Colonic mucosa (tissue), 4 donors: Measurements from ENCODE around the gene ANKS1B. TPM values are rescaled to one million over a fixed set of nuclear protein-coding genes. Genes with fewer than 3 reads are reported as not detected.

Experiments used
- DNase-seq: peaks from one replicate; pipeline ENCODE4 v3.0.0-alpha.2; 2020
- H3K27ac ChIP-seq: fragments of 200-600 bp; one replicate; pipeline ENCODE4 v1.8.0; 2021
- H3K27me3 ChIP-seq: fragments of 200-600 bp; one replicate; pipeline ENCODE4 v1.8.0; 2021
- H3K36me3 ChIP-seq: fragments of 200-600 bp; one replicate; pipeline ENCODE4 v1.8.0; 2021
- H3K4me1 ChIP-seq: fragments of 200-600 bp; one replicate; pipeline ENCODE4 v1.8.0; 2021; ENCODE audit warnings: mild to moderate bottlenecking
- H3K4me3 ChIP-seq: fragments of 200-600 bp; one replicate; pipeline ENCODE4 v1.8.0; 2021
- H3K9ac ChIP-seq, 2 donors: one replicate each; pipeline ENCODE4 v1.7.0; 2013; ENCODE audit warnings: control low read depth in 2 of 2, low read depth in 2 of 2, low read length in 2 of 2
- H3K9me3 ChIP-seq: fragments of 200-600 bp; one replicate; pipeline ENCODE4 v1.8.0; 2021
- intact Hi-C: fragments of 100-400 bp; cut with DNase I; formaldehyde crosslinking; loops from one replicate; pipeline ENCODE4 v1.14.1; 2022
- total RNA-seq, 2 donors: library from RNA; stranded (reverse); fragmentation: NEBNext Ultra II Directional in 1 of 2; extraction: Animal tissue kit (Norgen Biotek cat#: 25700) in 1 of 2; gene quantifications; one replicate each; pipeline ENCODE4 v1.2.1, GENCODE V29; 2021
- TF ChIP-seq, protein P1 (sequence below): fragments of 200-600 bp; IDR thresholded peaks from one replicate; pipeline ENCODE4 v1.8.0; 2022; ENCODE audit warnings: antibody characterized with exemption, mild to moderate bottlenecking
- donor health status: healthy.
- donor health status: DM: no; HTN: no; CAD: no.
- donor health status: DM: no; HTN: no; CAD: no.

ANKS1B gene
- total RNA-seq, 2 donors from 2014 or later = 1.7 to 3.3 TPM

DNA sequence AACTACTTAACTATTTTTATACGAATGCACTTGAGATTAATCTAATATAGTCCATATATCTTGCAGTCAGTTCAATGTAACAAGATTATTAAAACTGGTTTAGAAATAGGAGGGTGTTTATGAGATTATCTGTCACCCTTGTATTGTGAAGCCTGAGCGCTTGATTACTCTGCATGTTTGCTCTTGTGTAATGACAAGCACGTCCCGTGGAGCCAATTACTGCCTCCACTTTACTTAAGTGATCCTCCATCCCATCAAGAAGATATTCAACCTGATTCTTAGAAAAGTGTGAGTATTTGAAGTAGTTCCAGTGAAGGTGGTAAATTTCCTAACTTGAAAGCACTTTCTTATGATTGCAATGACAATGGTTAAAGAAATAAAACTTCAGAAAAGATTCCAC, 752.4 kb downstream of the ANKS1B start:
- TF ChIP-seq, protein P1, sequence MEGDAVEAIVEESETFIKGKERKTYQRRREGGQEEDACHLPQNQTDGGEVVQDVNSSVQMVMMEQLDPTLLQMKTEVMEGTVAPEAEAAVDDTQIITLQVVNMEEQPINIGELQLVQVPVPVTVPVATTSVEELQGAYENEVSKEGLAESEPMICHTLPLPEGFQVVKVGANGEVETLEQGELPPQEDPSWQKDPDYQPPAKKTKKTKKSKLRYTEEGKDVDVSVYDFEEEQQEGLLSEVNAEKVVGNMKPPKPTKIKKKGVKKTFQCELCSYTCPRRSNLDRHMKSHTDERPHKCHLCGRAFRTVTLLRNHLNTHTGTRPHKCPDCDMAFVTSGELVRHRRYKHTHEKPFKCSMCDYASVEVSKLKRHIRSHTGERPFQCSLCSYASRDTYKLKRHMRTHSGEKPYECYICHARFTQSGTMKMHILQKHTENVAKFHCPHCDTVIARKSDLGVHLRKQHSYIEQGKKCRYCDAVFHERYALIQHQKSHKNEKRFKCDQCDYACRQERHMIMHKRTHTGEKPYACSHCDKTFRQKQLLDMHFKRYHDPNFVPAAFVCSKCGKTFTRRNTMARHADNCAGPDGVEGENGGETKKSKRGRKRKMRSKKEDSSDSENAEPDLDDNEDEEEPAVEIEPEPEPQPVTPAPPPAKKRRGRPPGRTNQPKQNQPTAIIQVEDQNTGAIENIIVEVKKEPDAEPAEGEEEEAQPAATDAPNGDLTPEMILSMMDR = no peak
- no peaks in the 10 kb centered on the region for H3K36me3 ChIP-seq
- no peak overlapping the region for H3K4me3 ChIP-seq
- intact Hi-C loops = no loop called here
- no peak overlapping the region for H3K27ac ChIP-seq
- H3K27me3 ChIP-seq = no peaks in the 10 kb centered on the region
- no peaks in the 10 kb centered on the region for H3K4me1 ChIP-seq
- no peak overlapping the region for H3K9ac ChIP-seq
- no peak for DNase-seq
- H3K9me3 ChIP-seq = no peaks in the 10 kb centered on the region

DNA sequence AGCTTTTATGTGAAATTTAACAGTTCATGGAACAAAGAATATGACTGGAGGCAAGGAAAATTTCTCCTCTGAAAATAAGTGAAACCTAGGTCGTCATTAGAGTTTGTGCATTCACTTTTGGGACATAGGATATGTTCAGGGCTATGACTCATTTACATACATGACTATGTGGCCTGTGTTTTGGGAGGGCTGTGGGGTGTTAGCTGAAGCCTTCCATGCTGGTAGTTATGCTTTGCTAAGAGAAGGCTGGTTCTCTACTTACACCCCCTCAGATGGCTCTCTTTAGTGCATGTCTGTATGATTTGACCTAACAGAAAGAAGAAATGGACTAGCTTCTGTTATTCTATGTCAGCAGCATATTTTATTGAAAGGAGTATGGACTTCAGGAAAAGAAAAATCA, 753.7 kb downstream of the ANKS1B start:
- no peaks in the 10 kb centered on the region for H3K27me3 ChIP-seq

DNA sequence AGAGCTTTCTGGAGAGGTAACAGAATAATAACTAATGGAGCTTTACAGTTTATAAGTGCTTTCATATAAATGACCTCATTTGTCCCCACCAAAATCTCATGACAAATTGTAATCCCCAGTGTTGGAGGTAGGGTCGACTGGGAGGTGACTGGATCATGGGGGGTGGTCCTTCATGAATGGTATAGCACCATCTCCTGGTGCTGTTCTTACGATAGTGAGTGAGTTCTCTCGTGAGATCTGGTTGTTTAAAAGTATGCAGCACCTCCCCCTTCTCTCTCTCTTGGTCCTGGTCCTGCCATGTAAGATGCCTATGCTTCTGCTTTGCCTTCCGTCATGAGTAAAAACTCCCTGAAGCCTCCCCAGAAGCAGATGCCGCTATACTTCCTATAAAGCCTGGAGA, 760.5 kb downstream of the ANKS1B start:
- H3K4me3 ChIP-seq = no peak overlapping the region
- no peaks in the 10 kb centered on the region for H3K4me1 ChIP-seq
- no peak overlapping the region for H3K27ac ChIP-seq
- H3K9me3 ChIP-seq = no peaks in the 10 kb centered on the region
- no peak for DNase-seq
- H3K27me3 ChIP-seq = no peaks in the 10 kb centered on the region
- TF ChIP-seq, protein P1 = no peak
- intact Hi-C loops = no loop called here
- no peaks in the 10 kb centered on the region for H3K36me3 ChIP-seq
- H3K9ac ChIP-seq = no peak overlapping the region

More for the DNA sequence above, 753.7 kb downstream of the ANKS1B start:
- no peaks in the 10 kb centered on the region for H3K9me3 ChIP-seq
- no peak overlapping the region for H3K4me3 ChIP-seq
- TF ChIP-seq, protein P1 = no peak
- no peaks in the 10 kb centered on the region for H3K4me1 ChIP-seq
- DNase-seq = no peak
- no peaks in the 10 kb centered on the region for H3K36me3 ChIP-seq
- no peak overlapping the region for H3K9ac ChIP-seq
- intact Hi-C loops = no loop called here
- H3K27ac ChIP-seq = no peak overlapping the region

- H3K9ac ChIP-seq = no peak overlapping the region
- no peaks in the 10 kb centered on the region for H3K27me3 ChIP-seq
- DNase-seq = no peak
- no peaks in the 10 kb centered on the region for H3K36me3 ChIP-seq
- TF ChIP-seq, protein P1 = no peak
- H3K9me3 ChIP-seq = no peaks in the 10 kb centered on the region
- intact Hi-C loops = no loop called here
- H3K27ac ChIP-seq = no peak overlapping the region
- H3K4me3 ChIP-seq = no peak overlapping the region
- H3K4me1 ChIP-seq = no peaks in the 10 kb centered on the region
These were observed 761.2 kb downstream of the ANKS1B start for GRCh38 chr12:99223579-99223978.

DNA sequence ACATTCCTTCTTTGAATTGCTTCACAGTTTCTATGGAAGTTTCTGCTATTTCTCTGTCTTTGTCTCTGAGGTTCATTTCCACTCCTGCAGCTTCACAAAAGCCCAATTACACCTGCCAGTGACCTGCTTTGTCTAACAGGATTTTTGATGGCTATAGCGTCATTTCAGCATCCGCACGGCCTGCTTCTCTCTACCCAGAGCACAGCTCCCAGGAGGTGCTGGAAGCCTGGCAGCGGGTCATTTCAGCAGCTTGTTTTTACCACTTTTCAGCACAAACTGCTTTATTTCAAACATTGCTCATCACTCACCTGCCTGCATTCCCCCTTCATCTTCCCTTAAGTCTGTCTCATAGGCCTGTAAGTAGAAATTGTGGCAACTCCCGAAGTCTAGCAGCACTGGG, 771.7 kb downstream of the ANKS1B start:
- intact Hi-C loops = no loop called here
- H3K4me1 ChIP-seq = no peaks in the 10 kb centered on the region
- no peaks in the 10 kb centered on the region for H3K27me3 ChIP-seq
- H3K4me3 ChIP-seq = no peak overlapping the region
- H3K27ac ChIP-seq = no peak overlapping the region
- no peaks in the 10 kb centered on the region for H3K36me3 ChIP-seq
- TF ChIP-seq, protein P1 = no peak
- H3K9me3 ChIP-seq = no peaks in the 10 kb centered on the region
- no peak for DNase-seq
- H3K9ac ChIP-seq = no peak overlapping the region

DNA sequence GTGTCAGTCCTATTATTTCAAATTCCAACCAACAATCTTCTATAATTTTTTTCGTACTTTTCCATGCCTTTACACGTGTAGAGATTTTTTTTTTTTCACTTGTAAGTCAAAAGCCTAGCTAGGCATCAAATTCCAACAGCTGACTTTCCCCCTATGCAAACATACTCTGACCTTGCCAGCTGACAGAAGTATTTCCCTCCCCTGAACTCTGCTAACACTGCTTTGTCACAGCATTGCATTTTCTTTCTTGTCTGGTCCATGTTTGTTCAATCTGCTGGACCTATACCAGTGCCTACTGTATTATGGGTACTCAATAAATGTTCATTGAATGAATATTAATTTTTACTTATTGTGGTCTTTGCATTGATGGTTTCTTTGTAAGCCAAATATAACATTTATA, 772.5 kb downstream of the ANKS1B start:
- no peak for DNase-seq
- Histone ChIP-seq H3K27me3 (no peaks in the 10 kb centered on the region), H3K9ac (no peak overlapping the region), H3K27ac (no peak overlapping the region), H3K4me1 (no peaks in the 10 kb centered on the region), H3K36me3 (no peaks in the 10 kb centered on the region), H3K9me3 (no peaks in the 10 kb centered on the region), H3K4me3 (no peak overlapping the region)
- TF ChIP-seq, protein P1 = no peak
- intact Hi-C loops = no loop called here
